Measurements from ENCODE around the gene SLC11A2. TPM values are rescaled to one million over a fixed set of nuclear protein-coding genes. Genes with fewer than 3 reads are reported as not detected.

Gene SLC11A2
- total and polyA plus RNA-seq, 2 experiments from 2014 or later, result 44.3 to 63.8 TPM

DNA sequence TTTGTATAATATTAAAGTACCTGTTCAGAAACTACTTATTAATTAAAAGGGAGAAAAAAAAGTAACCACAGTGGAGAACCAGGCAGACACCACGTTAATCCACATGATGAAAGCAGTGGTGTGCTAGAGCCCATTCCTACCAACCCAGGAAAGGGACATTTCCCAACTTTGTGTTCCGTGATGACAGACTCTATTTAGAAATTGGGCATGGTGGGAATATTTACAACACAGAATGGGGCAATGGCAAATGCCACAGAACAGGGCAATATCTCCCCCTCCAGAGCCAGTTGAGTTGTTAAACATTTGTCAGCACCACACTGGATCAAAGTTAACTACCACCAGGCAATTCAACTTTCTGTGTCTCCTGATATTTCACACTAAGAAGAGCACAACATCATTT lies 75.1 kb downstream of the SLC11A2 start:
- 89% methylated on average over 2 of the region's 2 CpGs for WGBS (ENCODE audit: low lambda C conversion rate, missing lambda C conversion rate)
- Histone ChIP-seq H3K9me3 (ENCODE audit: low read depth) (no peaks in the 10 kb centered on the region), H3K9me2 (replicated peaks; ENCODE audit: insufficient read depth) (no peaks in the 10 kb centered on the region), H4K20me1 (ENCODE audit: insufficient read depth, poor library complexity, severe bottlenecking) (no peaks in the 10 kb centered on the region), H3K27me3 (no peaks in the 10 kb centered on the region), H3K4me3 (no peak overlapping the region), H3K36me3 (replicated peaks; ENCODE audit: insufficient read depth, low read depth) (no peaks in the 10 kb centered on the region), H3K79me2 (no peaks in the 10 kb centered on the region), H3K27ac (no peak overlapping the region), H3K4me1 (ENCODE audit: insufficient read depth) (no peaks in the 10 kb centered on the region), H2AFZ (no peak overlapping the region), H3K4me2 (no peak overlapping the region)
- no peak for TF ChIP-seq EZH2phosphoT487 (IDR thresholded peaks at IDR 0.05; ENCODE audit: low read depth, severe bottlenecking, unreplicated experiment)
- TF ChIP-seq, protein P1, sequence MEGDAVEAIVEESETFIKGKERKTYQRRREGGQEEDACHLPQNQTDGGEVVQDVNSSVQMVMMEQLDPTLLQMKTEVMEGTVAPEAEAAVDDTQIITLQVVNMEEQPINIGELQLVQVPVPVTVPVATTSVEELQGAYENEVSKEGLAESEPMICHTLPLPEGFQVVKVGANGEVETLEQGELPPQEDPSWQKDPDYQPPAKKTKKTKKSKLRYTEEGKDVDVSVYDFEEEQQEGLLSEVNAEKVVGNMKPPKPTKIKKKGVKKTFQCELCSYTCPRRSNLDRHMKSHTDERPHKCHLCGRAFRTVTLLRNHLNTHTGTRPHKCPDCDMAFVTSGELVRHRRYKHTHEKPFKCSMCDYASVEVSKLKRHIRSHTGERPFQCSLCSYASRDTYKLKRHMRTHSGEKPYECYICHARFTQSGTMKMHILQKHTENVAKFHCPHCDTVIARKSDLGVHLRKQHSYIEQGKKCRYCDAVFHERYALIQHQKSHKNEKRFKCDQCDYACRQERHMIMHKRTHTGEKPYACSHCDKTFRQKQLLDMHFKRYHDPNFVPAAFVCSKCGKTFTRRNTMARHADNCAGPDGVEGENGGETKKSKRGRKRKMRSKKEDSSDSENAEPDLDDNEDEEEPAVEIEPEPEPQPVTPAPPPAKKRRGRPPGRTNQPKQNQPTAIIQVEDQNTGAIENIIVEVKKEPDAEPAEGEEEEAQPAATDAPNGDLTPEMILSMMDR (IDR thresholded peaks at IDR 0.05; ENCODE audit: poor library complexity), result no peak
- no peak for TF ChIP-seq EZH2 (IDR thresholded peaks at IDR 0.05; ENCODE audit: borderline replicate concordance)
- DNase-seq (ENCODE audit: low spot score), result no peak

DNA sequence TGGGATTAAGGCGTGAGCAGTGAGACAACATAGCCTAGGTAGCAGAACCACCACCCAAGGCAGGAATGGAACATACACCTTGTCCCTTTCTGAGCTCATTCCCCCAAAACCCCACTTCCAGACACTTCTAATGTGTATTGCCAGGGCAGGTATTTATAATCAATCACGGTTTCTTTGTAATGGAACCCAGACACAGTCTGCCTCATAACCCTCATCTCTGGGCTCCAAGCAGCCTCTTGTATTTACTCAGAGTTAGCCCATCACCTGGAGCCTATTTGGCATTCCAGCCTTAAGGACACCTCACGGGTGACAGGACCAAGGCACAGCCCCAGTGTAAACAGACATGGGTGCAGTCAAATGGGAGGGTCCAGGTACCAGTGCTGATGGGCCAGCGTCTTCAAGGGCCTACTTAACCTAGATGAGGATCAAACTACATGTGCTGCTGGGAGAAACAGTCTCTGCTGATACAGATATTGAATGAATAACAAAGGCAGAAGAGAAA lies 76.3 kb downstream of the SLC11A2 start:
- no peaks in the 10 kb centered on the region for H3K79me2 ChIP-seq
- no peaks in the 10 kb centered on the region for H3K9me3 ChIP-seq (ENCODE audit: low read depth)
- H3K4me1 ChIP-seq (ENCODE audit: insufficient read depth), result no peaks in the 10 kb centered on the region
- H3K4me2 ChIP-seq, result no peak overlapping the region
- no peaks in the 10 kb centered on the region for H3K36me3 ChIP-seq (replicated peaks; ENCODE audit: insufficient read depth, low read depth)
- TF ChIP-seq EZH2 (IDR thresholded peaks at IDR 0.05; ENCODE audit: borderline replicate concordance) (no peak), EZH2phosphoT487 (IDR thresholded peaks at IDR 0.05; ENCODE audit: low read depth, severe bottlenecking, unreplicated experiment) (no peak)
- TF ChIP-seq, protein P1 (IDR thresholded peaks at IDR 0.05; ENCODE audit: poor library complexity), result no peak
- H3K4me3 ChIP-seq, result no peak overlapping the region
- 83% methylated on average over 4 of the region's 4 CpGs for WGBS (ENCODE audit: low lambda C conversion rate, missing lambda C conversion rate)
- no peaks in the 10 kb centered on the region for H3K9me2 ChIP-seq (replicated peaks; ENCODE audit: insufficient read depth)
- H4K20me1 ChIP-seq (ENCODE audit: insufficient read depth, poor library complexity, severe bottlenecking), result no peaks in the 10 kb centered on the region
- no peaks in the 10 kb centered on the region for H3K27me3 ChIP-seq
- no peak overlapping the region for H3K27ac ChIP-seq
- no peak overlapping the region for H2AFZ ChIP-seq
- DNase-seq (ENCODE audit: low spot score), result no peak

DNA sequence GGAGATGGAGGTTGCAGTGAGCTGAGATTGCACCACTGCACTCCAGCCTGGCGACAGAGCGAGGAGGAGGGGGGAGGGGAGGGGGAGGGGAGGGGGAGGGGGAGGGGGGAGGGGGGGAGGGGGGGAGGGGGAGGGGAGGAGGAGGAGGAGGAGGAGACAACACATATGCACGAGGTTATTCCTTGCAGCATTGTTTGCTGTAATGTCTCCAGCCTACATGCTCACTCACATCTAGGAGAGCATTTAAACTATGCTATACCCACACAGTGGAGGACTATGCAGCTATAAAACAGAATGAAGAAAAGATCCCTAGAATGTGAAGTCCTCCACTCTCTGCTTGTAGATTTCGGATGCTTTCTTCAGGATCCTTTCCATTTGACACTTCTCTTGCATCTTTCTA lies 77.4 kb downstream of the SLC11A2 start:
- no peak for TF ChIP-seq EZH2phosphoT487 (IDR thresholded peaks at IDR 0.05; ENCODE audit: low read depth, severe bottlenecking, unreplicated experiment)
- TF ChIP-seq EZH2 (IDR thresholded peaks at IDR 0.05; ENCODE audit: borderline replicate concordance), result no peak
- TF ChIP-seq, protein P1 (IDR thresholded peaks at IDR 0.05; ENCODE audit: poor library complexity), result no peak
- no peak overlapping the region for H3K4me3 ChIP-seq
- no peak overlapping the region for H3K4me2 ChIP-seq
- no peaks in the 10 kb centered on the region for H3K36me3 ChIP-seq (replicated peaks; ENCODE audit: insufficient read depth, low read depth)
- H3K9me3 ChIP-seq (ENCODE audit: low read depth), result no peaks in the 10 kb centered on the region
- no peaks in the 10 kb centered on the region for H4K20me1 ChIP-seq (ENCODE audit: insufficient read depth, poor library complexity, severe bottlenecking)
- 95% methylated on average over 2 of the region's 4 CpGs for WGBS (ENCODE audit: low lambda C conversion rate, missing lambda C conversion rate)
- H2AFZ ChIP-seq, result no peak overlapping the region
- no peaks in the 10 kb centered on the region for H3K79me2 ChIP-seq
- no peaks in the 10 kb centered on the region for H3K27me3 ChIP-seq
- H3K27ac ChIP-seq, result no peak overlapping the region
- H3K9me2 ChIP-seq (replicated peaks; ENCODE audit: insufficient read depth), result no peaks in the 10 kb centered on the region
- DNase-seq (ENCODE audit: low spot score), result no peak
- H3K4me1 ChIP-seq (ENCODE audit: insufficient read depth), result no peaks in the 10 kb centered on the region
